Superior temporal gyrus (tissue), 1 donor: ENCODE measurements around the gene TJP2.
A peak's percentile ranks its signal among the peaks of the same experiment; 100 is the strongest.

Source experiments
- DNase-seq: peaks from one replicate; pipeline ENCODE4 v3.0.0-alpha.2; 2016; ENCODE audit errors: extremely low spot score

Gene TJP2

GRCh38 chr9:69173891-69174615 is at the start of gene TJP2:
Gene TJP2 (plus strand): TSS chr9:69174277. CDS start chr9:69174373, 96 bp downstream.
- peak; percentile 57 for DNase-seq

DNA sequence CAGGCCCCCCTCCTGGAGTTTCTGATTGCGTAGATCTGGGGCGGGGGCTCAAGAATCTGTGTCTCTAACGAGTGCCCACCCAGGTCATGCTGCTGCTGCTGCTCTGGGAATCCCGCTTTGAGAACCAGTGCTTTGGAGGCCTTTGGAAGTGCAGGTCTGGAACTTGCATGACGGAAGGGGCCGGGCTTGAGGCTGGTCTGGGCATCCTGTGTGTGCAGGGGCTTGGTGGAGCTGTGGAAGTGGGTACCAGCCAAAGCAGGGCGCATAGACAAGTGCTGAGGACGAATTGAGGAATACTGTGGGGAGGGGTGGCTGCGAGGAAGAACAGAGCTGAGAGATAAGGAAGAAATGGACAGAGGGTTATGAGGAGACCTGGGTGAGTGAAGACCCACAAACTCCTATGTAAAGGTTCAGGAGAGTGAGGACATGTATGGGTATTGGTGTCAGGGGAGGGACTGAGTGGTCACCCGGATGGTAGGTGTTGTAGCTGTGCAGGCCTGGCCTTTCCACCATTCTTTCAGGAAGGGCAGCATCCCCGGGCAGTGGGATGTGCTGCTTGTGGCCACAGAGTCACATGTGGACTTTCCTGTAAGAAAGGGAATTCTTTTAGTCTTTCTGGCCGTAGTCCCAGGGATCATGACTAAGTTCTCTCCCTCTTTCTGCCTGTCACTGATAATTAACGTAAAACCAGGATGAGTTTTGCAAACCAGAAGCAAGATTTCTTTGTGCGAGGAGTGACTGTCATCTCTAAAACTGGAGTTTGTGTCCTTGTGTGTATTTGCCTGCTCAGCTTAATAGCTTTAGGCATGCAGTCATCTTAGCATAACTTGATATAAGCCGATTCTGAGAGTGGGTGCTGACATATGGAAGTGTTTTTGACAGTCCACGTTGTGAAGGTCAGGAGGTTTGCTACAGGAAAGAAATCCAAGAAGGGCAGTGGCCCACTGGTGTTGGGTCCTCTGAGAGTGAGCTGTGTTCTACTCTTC is 43.3 kb upstream of the TJP2 start:
- no peak for DNase-seq

DNA sequence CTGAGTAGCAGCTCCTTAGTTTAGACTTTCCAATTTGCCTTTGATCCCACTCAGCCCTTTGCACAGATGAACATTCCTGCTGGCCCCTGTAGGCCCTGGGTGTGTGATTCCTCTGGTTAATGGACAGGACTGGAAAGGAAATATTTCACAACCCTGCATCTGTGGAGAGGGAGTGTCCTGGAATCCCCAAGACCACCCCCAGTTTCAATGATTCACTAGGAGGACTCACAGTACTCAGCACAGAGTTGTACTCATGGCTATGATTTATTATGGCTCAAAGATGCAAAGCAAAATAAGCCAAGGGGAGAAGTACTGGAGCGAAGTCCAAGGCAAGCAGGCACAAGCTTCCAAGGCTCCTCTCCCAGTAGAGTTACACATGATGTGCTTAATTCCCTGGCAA is 42.4 kb upstream of the TJP2 start:
- DNase-seq, result no peak

- no peak for DNase-seq
Observed at GRCh38 chr9:69132361-69132760, 41.7 kb upstream of the TJP2 start.

GRCh38 chr9:69134412-69134811 is 39.7 kb upstream of the TJP2 start:
- no peak for DNase-seq

DNA sequence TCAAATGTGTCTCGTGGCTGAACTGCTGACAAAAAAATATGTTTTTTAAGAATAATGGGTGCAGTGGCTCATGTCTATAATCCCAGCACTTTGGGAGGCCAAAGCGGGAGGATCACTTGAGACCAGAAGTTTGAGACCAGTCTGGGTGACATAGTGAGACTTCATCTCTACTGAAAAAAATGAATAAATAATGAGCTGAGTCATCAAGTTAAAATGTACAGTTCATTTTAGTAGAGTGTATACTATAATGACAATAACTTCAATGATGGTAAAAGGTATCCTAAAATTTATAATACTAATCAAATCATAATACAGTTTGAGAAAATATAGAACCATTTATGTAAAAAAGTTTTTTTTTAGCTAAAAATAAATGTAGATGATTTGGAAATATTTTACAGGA is 37.9 kb upstream of the TJP2 start:
- DNase-seq, result no peak

DNA sequence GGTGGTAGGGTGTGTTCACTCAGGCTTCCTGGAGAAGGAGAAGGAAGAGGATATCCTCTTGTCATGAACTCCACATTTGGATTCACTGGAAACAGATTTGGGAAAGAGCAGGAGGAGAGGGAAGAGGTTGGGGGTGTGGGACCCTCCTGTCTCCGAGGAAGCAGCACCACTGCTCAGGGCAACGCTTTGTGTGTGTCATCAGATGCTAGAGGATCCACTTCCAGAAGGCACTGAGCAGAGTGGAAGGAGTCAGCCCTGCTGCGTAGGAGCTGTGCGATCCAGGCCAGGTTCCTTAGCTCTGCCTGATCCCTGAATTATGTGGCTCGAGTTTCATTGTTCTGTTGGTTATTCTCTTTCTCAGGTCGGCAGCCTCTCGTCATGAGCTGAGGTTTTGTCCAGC is 37.3 kb upstream of the TJP2 start:
- no peak for DNase-seq

DNA sequence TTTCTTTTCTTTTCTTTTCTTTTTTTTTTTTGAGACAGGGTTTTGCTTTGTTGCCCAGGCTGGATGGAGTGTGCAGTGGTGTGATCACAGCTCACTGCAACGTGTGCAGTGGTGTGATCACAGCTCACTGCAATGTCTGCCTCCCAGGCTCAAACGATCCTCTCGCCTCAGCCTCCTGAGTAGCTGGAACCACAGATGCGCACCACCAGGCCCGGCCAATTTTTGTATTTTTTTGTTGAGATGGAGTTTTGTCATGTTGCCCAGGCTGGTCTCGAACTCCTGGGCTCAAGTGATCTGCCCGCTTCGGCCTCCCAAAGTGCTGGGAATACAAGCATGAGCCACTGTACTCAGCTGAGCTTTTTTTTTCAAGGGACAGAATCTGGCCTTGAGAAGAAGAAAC is 36.8 kb upstream of the TJP2 start:
- DNase-seq, result no peak

DNA sequence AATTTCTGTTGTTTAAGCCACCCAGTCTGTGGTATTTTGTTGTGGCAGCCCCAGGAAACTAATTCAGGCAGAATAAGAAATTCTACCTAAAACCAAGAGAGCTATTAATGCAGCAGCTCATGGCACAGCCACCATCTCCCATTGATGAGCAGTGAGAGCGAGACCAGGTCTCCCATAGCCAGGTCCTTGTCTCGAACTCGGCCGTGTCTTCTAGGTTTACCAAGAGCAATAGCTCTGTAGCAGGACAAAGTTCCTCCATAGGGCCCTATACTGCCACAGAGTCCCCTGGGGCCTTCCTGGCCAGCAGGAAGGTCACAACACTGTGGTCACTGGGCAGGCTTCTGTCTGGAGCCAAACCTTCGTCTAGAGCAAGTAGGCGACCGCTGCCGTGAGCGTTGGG is 34.5 kb upstream of the TJP2 start:
- DNase-seq, result no peak

DNA sequence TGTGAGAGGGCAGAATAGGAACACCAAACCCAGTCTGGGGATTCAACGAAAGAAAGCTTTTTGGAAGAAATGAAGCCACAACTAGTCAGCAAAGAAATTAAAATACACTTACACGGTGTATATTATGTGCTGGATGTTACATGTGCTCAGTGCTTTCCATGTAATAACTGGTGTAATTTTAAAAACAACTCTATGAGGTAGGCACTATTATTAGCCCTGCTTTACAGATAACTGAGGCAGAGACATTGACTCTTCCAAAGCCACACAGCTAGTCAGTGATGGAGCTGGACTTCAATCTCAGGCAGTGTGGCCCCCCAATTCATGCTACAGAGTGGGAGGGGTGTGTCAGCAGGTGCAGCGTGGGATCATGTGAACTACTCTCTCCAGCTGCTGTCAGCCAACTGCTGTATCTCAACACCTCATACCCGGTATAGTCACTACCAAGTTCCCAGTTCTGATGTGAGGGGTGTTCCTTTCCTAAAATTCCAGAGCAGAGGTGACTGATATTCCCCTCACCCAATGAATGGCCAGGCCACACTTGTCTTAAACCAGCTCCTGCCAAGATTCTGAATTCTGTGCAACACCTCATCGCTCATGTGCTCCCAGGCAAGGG is 33.8 kb upstream of the TJP2 start:
- no peak for DNase-seq

DNA sequence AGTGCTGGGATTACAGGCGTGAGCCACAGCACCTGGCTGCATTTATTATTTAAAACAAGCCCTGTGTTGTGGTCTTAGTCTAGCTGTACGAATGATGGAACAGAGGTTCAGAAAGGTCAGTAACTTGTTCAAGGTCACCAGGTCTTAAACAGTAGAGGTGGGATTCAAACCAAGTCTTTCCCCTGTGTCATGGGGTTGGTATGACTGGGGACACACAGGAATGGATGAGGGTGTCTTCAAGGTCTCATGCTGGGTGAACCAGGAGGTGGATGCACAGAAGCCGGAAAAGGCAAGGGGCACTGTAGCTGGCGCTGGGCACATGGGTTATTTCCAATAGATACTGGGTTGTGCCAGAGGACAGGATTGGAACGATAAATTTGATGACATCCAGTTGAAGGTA is 32.2 kb upstream of the TJP2 start:
- DNase-seq, result no peak

DNA sequence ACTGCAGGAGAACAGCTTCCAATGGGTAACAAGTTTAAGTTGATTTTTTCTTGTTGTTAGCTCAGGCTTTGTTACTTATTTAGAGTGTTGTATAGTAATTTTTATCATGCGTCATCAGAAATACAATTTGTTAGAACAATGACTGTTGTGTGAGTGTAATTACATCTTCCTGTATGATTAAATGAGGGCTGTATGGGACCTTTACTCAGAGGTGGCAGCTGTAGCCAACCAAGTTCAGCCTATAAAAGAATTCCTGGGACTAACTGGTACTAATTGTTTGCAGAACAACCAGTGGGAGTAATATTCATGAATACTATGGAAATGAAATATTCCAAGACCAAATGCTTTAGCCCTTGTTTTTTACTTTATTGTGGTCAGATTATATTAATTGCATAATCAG is 30.8 kb upstream of the TJP2 start:
- peak; percentile 26 for DNase-seq

DNA sequence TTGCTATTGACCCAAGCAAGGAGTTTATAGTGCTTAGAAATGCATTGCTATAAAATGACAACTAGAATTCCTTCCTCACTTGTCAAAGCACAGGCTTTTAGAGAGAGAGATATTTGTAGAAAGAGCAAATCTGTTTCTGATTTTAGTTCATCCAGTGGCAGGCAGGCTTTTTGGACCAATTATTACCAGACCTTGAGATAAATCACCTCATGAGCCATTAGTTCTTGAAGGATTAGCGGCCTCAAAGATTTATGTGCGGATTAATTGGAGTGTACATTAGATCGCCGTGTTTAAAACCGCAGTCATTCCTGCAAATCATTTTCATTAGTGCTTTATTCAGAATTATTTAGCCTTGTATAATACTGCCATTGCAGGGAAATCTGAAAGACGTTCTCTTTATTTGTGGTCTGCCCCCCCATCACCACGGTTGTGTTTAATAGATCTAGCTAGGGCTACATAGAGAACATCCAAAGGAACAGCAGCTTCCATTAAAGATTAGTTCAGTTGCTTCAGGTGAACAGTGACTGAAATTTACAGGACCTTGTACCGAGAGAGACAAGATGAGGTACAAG is 28.8 kb upstream of the TJP2 start:
- no peak for DNase-seq

DNA sequence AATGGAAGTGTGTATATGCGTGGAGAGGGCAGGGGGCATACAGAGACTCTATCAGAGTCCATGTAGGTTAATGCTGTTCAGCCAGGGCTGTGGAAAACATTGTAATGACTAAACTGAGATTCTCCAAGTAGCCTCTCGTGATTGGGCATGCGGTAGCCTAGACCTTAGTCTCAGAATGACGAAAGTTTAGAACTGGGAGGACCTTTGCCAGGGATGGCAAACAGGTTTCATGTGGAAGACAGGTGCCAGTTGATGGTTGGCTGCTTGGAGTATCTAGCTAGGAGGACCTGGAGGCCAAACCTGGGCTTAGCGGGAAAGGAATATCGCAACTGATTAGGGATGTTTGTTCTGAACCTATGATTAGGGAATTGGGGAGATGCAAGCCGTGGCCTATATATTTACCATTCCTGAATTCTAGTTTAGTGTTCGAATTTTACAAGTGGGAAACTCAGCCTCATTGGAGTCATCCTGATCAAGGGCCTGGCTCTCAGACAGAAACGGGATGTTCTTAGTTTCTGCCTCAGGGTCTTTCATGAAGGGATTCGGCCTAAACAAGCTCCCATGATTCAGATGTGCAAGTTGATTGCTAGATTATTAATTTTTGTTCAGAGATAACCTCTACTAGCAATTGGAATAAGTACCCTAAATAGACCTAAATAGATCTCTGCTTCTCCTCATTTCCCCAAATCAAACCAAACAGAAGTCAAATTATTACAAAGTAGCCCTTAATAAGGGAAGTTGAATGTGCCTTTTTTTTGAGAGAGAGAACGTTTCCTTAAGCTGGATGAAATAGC is 26.8 kb upstream of the TJP2 start:
- DNase-seq, result no peak

DNA sequence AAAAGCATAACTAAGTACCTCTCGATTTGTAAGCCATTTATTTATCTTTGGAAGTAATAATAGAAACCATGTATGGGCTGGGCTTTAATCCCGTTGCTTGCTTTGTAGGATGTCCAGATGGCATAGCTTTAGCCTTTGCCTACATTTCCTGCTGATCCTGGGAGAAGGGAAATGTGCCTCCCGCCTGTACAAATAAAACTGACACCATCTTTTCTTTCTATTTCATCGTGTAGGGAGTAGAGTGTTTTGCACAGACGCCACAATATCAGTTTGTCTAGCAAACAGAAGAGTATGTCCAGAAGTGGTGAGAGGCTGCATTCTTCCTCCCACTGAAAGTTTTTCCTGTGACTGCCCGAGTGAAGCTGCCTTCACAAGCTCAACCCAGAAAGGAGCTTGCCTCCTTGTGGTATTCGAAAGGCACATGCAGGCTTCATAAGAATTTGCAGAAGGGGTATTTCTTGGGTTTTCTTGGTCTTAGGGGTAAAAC is 24.7 kb upstream of the TJP2 start:
- peak; percentile 53 for DNase-seq

DNA sequence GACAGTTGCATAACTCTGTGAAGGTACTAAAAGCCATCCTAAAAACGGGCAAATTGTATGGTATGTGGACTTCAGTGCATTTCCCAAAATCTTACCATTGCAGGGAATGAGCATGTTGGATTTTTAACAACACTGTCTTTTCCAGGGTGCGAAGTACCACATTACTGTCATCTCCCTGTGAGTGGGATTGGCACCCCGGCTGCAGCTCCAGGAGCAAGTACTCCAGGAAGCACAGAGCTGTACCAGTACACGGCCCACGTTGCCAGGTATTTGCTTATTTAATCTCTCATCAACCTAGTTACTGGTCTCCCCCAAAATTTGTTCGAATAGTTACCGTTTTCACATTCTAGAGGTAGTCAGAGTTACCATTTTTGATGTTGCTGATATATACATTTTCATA is 22.6 kb upstream of the TJP2 start:
- DNase-seq, result no peak

GRCh38 chr9:69153707-69154521 is 20.2 kb upstream of the TJP2 start:
- no peak for DNase-seq

DNA sequence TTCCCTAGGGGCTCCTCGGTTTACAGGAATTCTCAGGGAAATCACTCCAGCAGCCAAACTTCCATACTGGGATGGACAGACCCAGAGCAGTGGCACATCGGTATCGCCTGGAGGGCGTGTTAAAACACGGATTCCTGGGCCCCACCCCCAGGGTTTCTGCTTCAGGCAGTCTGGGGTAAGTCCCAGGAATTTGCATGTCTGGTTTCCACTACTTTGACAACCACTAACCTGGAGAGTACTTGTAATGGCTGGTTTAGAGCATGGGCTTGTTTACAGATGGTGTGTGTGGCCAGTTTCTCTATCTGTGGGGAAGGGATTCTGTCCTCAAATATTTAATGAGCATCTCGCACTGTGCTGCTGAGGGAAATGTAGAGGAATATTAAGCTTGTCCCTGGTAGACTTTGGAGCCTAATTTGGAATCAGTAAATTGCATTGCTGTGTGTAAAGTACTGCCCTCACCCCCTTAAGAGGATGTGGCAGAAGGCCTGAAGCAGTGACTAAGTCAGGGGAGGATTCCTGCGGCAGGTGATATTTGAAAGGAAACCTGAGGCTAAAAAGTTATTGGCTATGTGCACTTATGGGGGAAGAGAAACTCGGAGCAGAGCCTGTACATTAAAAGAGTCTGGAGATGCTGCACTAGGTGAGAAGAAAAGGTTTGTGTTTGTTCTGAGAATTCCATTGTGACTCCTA is 18.6 kb upstream of the TJP2 start:
- no peak for DNase-seq

- no peak for DNase-seq
Observed at GRCh38 chr9:69157751-69158466, 16.2 kb upstream of the TJP2 start.
